Measurements from ENCODE around the gene NAT16.

DNA sequence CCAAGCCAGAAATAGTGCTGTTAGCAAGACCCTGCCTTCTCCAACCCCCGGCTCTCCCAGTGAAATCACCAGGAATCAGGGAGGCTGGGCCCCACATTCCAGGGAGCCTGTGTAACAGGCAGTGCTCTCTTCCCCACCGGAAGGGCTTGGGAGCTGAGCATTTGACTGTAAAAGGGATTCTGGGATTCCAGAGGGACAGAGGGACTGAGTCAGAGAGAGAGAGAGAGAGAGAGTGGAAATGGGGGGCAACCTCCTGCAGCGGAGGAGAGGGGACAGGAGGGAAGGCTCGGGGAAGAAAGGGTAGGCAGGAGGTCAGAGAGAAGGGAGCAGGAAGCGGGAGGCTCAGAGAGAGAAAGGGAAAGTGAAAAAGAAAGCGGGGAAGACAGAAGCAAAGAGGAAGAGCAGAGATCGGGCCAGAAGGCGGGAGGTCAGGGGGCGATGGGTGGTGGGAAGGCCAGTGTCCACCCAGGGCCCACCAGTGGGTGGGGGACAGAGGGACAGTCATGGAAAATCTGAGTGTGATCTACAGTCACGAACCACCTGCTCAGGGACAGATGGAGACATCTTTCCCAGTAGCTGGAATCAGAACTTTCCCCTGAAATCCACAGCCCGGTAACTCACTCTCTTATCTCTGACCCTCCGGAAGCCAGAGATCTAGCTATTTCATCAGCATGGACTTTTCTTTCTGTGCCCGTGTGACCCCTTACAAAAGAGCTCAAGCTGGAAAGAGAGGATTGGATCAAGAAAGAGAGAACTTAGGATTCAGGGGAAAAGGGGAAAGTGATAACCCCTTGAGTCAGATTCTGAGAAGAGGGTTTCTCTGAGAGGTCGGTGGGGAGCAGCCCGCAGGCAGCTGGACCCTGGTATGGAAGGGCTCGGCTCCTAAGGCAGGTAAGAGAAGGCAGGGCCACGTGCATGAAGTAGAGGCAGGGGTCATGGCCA lies 57.8 kb downstream of the NAT16 start:
- TF ChIP-seq, protein P1, sequence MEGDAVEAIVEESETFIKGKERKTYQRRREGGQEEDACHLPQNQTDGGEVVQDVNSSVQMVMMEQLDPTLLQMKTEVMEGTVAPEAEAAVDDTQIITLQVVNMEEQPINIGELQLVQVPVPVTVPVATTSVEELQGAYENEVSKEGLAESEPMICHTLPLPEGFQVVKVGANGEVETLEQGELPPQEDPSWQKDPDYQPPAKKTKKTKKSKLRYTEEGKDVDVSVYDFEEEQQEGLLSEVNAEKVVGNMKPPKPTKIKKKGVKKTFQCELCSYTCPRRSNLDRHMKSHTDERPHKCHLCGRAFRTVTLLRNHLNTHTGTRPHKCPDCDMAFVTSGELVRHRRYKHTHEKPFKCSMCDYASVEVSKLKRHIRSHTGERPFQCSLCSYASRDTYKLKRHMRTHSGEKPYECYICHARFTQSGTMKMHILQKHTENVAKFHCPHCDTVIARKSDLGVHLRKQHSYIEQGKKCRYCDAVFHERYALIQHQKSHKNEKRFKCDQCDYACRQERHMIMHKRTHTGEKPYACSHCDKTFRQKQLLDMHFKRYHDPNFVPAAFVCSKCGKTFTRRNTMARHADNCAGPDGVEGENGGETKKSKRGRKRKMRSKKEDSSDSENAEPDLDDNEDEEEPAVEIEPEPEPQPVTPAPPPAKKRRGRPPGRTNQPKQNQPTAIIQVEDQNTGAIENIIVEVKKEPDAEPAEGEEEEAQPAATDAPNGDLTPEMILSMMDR (IDR thresholded peaks at IDR 0.05 in 8 of 11, conservative IDR thresholded peaks at IDR 0.05 in 3 of 11): no peak
- no peak for TF ChIP-seq POLR2A (IDR thresholded peaks at IDR 0.05)
